ENCODE data around the gene ADISSP. TPM values are rescaled to one million over a fixed set of nuclear protein-coding genes. Genes with fewer than 3 reads are reported as not detected.

The ADISSP gene
- total and polyA plus RNA-seq, 2 of the 13 experiments (the other 11 are each of a cell fraction or from before 2014, with no cell fraction given), result 38.3 to 90.6 TPM

DNA sequence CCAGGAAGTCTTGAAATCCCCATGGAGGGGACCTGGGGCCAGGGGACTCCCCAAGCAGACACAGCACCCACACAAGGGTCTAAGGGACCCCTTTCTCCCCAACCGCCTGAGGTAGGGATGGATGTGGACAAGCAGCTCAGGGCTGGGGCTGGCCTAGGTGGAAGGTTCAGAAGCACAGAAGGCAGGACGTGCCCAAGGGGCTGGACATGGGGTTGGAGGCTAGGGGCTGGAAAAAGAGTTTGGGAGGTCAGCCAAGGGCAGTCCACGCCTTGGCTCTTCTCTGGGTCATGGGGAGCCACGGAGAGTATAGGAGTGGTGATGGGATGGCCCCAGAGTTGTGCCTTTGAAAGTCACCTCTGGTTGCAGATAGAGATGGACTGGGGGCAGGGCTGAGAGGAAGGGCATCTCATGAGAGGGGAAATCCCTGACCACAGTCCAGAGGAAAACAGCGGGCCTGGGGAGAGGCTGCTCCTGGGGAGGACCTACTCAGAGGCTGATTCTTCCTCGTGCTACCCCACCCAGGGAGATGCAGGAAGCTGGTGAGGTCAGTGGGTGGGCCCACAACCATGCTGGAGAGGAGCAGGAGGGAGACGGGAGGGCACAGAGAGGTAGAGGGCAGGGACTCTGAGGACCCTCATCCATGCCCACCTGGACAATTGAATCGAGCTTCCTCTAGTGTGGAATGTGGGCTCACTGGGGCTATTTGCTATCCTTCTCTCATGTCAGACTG is 37.6 kb downstream of the ADISSP start:
- Histone ChIP-seq H3K4me2 (ENCODE audit: low read depth, low read length) (no peak overlapping the region), H3K27me3 (ENCODE audit: control insufficient read depth in 1 of 2, insufficient read depth in 2 of 2, low read length in 2 of 2) (peaks cover 22 to 67% of the 10 kb centered on the region in 2 experiments; a peak in 4 of 5 replicates), H2AFZ (ENCODE audit: low read length) (no peak overlapping the region), H3K9ac (ENCODE audit: insufficient read depth, low read depth, low read length) (no peak overlapping the region), H3K4me3 (replicated peaks in 1 of 3; ENCODE audit: insufficient read depth in 1 of 3, low read depth in 2 of 3, low read length in 3 of 3) (no peak overlapping the region), H3K4me1 (ENCODE audit: insufficient read depth, low read length) (0 out of 2 replicates have a peak, but pooled peaks cover 5% of the 10 kb centered on the region), H3K79me2 (ENCODE audit: insufficient read depth, low read length) (no peaks in the 10 kb centered on the region), H3K27ac (ENCODE audit: extremely low read length, insufficient read depth, low read length) (no peak overlapping the region), H3K36me3 (replicated peaks in 1 of 2; ENCODE audit: control insufficient read depth in 1 of 2, insufficient read depth in 2 of 2, low read length in 2 of 2) (no peaks in the 10 kb centered on the region), H3K9me3 (ENCODE audit: low read length) (no peaks in the 10 kb centered on the region), H4K20me1 (ENCODE audit: insufficient read depth, low read length) (no peaks in the 10 kb centered on the region; the same call in 1 of the 2 replicates)
- BruUV-seq (replicated peaks), result no TSS peak
- in situ Hi-C loops (cut with HindIII; ENCODE audit: extremely low pct_ligation_motif_present, low pct_unique_long_range_greater_than_20kb), result no loop called here
- intact Hi-C loops (cut with micrococcal nuclease; ENCODE audit: unreplicated experiment), result no loop called here
- CTCF ChIA-PET (ENCODE audit: low intra/inter-chr PET ratio, low total read pairs), result no interaction called here
- TF ChIP-seq TBP (CRISPR knock-in tag; IDR thresholded peaks at IDR 0.05) (no peak), ZSCAN22 (CRISPR knock-in tag; IDR thresholded peaks at IDR 0.05) (no peak), AGO2 (optimal IDR thresholded peaks at IDR 0.05; ENCODE audit: low read depth, low read length) (no peak)
- POLR2A ChIA-PET, result no interaction called here
- ATAC-seq (no peak; the same call in 1 of the 3 replicates), DNase-seq (ENCODE audit: low spot score) (no peak), FAIRE-seq (no peak)
- 8% methylated on average over 8 of the region's 8 CpGs for WGBS (ENCODE audit: low lambda C conversion rate)

DNA sequence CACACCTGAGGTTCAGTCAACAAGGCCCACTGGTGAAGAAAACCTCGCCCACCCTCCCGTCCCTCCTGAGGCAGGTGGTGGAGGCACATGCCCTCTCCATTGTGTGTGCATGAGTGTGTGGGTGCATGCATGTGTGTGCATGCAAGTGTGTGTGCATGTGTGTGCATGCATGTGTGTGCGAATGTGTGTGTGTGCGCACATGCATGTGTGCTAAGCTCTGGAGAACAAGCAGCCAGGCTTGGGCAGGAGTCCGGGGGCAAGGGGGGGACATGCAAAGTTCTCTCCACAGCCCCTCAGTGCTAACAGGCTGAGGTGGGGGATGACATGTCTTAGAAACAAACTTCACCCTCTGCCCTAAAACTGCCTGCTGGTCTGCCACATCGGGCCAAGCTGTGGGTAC is 38.2 kb downstream of the ADISSP start:
- CTCF ChIA-PET (ENCODE audit: low intra/inter-chr PET ratio, low total read pairs), result no interaction called here
- 34% methylated on average over 4 of the region's 6 CpGs for WGBS (ENCODE audit: low lambda C conversion rate)
- BruUV-seq (replicated peaks), result no TSS peak
- no peak for ATAC-seq
- POLR2A ChIA-PET, result no interaction called here
- Histone ChIP-seq H3K4me2 (ENCODE audit: low read depth, low read length) (no peak overlapping the region), H3K27me3 (ENCODE audit: control insufficient read depth in 1 of 2, insufficient read depth in 2 of 2, low read length in 2 of 2) (peaks cover 22 to 67% of the 10 kb centered on the region in 2 experiments; a peak in 4 of 5 replicates), H3K36me3 (replicated peaks in 1 of 2; ENCODE audit: control insufficient read depth in 1 of 2, insufficient read depth in 2 of 2, low read length in 2 of 2) (no peaks in the 10 kb centered on the region), H3K27ac (ENCODE audit: extremely low read length, insufficient read depth, low read length) (no peak overlapping the region), H3K4me3 (replicated peaks in 1 of 3; ENCODE audit: insufficient read depth in 1 of 3, low read depth in 2 of 3, low read length in 3 of 3) (no peak overlapping the region), H2AFZ (ENCODE audit: low read length) (no peak overlapping the region), H3K9me3 (ENCODE audit: low read length) (no peaks in the 10 kb centered on the region), H3K9ac (ENCODE audit: insufficient read depth, low read depth, low read length) (no peak overlapping the region), H3K4me1 (ENCODE audit: insufficient read depth, low read length) (0 out of 2 replicates have a peak, but pooled peaks cover 5% of the 10 kb centered on the region), H3K79me2 (ENCODE audit: insufficient read depth, low read length) (no peaks in the 10 kb centered on the region), H4K20me1 (ENCODE audit: insufficient read depth, low read length) (no peaks in the 10 kb centered on the region; the same call in 1 of the 2 replicates)
- TF ChIP-seq, protein P1, sequence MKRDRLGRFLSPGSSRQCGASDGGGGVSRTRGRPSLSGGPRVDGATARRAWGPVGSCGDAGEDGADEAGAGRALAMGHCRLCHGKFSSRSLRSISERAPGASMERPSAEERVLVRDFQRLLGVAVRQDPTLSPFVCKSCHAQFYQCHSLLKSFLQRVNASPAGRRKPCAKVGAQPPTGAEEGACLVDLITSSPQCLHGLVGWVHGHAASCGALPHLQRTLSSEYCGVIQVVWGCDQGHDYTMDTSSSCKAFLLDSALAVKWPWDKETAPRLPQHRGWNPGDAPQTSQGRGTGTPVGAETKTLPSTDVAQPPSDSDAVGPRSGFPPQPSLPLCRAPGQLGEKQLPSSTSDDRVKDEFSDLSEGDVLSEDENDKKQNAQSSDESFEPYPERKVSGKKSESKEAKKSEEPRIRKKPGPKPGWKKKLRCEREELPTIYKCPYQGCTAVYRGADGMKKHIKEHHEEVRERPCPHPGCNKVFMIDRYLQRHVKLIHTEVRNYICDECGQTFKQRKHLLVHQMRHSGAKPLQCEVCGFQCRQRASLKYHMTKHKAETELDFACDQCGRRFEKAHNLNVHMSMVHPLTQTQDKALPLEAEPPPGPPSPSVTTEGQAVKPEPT (CRISPR knock-in tag; IDR thresholded peaks at IDR 0.05; ENCODE audit: low read depth), result no peak
- TF ChIP-seq, protein P2, sequence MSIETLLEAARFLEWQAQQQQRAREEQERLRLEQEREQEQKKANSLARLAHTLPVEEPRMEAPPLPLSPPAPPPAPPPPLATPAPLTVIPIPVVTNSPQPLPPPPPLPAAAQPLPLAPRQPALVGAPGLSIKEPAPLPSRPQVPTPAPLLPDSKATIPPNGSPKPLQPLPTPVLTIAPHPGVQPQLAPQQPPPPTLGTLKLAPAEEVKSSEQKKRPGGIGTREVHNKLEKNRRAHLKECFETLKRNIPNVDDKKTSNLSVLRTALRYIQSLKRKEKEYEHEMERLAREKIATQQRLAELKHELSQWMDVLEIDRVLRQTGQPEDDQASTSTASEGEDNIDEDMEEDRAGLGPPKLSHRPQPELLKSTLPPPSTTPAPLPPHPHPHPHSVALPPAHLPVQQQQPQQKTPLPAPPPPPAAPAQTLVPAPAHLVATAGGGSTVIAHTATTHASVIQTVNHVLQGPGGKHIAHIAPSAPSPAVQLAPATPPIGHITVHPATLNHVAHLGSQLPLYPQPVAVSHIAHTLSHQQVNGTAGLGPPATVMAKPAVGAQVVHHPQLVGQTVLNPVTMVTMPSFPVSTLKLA (IDR thresholded peaks at IDR 0.05), result peak; percentile 87
- no peak for TF ChIP-seq KLF6 (CRISPR knock-in tag; IDR thresholded peaks at IDR 0.05)
- TF ChIP-seq, protein P3, sequence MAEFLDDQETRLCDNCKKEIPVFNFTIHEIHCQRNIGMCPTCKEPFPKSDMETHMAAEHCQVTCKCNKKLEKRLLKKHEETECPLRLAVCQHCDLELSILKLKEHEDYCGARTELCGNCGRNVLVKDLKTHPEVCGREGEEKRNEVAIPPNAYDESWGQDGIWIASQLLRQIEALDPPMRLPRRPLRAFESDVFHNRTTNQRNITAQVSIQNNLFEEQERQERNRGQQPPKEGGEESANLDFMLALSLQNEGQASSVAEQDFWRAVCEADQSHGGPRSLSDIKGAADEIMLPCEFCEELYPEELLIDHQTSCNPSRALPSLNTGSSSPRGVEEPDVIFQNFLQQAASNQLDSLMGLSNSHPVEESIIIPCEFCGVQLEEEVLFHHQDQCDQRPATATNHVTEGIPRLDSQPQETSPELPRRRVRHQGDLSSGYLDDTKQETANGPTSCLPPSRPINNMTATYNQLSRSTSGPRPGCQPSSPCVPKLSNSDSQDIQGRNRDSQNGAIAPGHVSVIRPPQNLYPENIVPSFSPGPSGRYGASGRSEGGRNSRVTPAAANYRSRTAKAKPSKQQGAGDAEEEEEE (CRISPR knock-in tag; IDR thresholded peaks at IDR 0.05; ENCODE audit: borderline replicate concordance), result no peak
- TF ChIP-seq PHF21A (CRISPR knock-in tag; IDR thresholded peaks at IDR 0.05), result no peak
- TF ChIP-seq AKAP8 (CRISPR knock-in tag; IDR thresholded peaks at IDR 0.05), result no peak
- TF ChIP-seq NFE2L2 (IDR thresholded peaks at IDR 0.05; ENCODE audit: low read length), result no peak
- no peak for TF ChIP-seq ZNF724P (CRISPR knock-in tag; IDR thresholded peaks at IDR 0.05; ENCODE audit: borderline replicate concordance)
- FAIRE-seq, result no peak
- in situ Hi-C loops (cut with HindIII; ENCODE audit: extremely low pct_ligation_motif_present, low pct_unique_long_range_greater_than_20kb), result no loop called here
- intact Hi-C loops (cut with micrococcal nuclease; ENCODE audit: unreplicated experiment), result no loop called here
- no peak for DNase-seq (ENCODE audit: low spot score)

Data from HepG2 (cell line).